Thoracic aorta (tissue), 2 donors: ENCODE measurements around the gene SLC5A10. TPM values are rescaled to one million over a fixed set of nuclear protein-coding genes. Genes with fewer than 3 reads are reported as not detected.

Source experiments
- ATAC-seq: fragments of 150-250 bp; one replicate; pipeline ENCODE4 v1.8.0; 2017; ENCODE audit warnings: low read depth; ENCODE audit not compliant: insufficient number of reproducible peaks, low FRiP score
- DNase-seq: peaks from one replicate; pipeline ENCODE4 v3.0.0-alpha.2; 2020; ENCODE audit warnings: low spot score
- H3K27ac ChIP-seq, 2 donors: fragments of 200-600 bp; sonication (generic); 1 replicate in 1 of 2; 2 replicates in 1 of 2; pipeline ENCODE4 v1.5.1; 2016; ENCODE audit warnings: mild to moderate bottlenecking in 2 of 2, moderate library complexity in 2 of 2
- H3K27me3 ChIP-seq: fragments of 200-600 bp; sonication (generic); replicated peaks from 2 replicates; pipeline ENCODE4 v1.6.0; 2016; ENCODE audit warnings: mild to moderate bottlenecking; ENCODE audit not compliant: insufficient read depth
- H3K36me3 ChIP-seq: fragments of 200-600 bp; sonication (generic); one replicate; pipeline ENCODE4 v1.5.1; 2016
- H3K4me1 ChIP-seq, 2 donors: fragments of 200-600 bp; sonication (generic); 1 replicate in 1 of 2; 2 replicates in 1 of 2; pipeline versions ENCODE4 v1.5.1 to v1.6.0; 2016; ENCODE audit warnings: low read depth in 2 of 2, mild to moderate bottlenecking in 1 of 2; ENCODE audit not compliant: control insufficient read depth in 1 of 2
- H3K4me3 ChIP-seq: fragments of 200-600 bp; sonication (generic); 2 replicates; pipeline ENCODE4 v1.5.1; 2016; ENCODE audit warnings: mild to moderate bottlenecking
- H3K9me3 ChIP-seq: fragments of 200-600 bp; sonication (generic); 2 replicates; pipeline ENCODE4 v1.5.1; 2016
- total RNA-seq, 2 donors: library from RNA; depleted of rRNA; stranded (reverse); fragments of >200 nt; gene quantifications; one replicate each; pipeline versions ENCODE4 v1.1.0 to v1.2.3, GENCODE V29; 2016
- TF ChIP-seq, protein P1 (sequence below): fragments of 200-600 bp; sonication (generic); IDR thresholded peaks from one replicate; pipeline ENCODE4 v1.5.1; 2019; ENCODE audit warnings: antibody characterized with exemption

SLC5A10 gene
- total RNA-seq, 2 donors from 2014 or later: not detected

DNA sequence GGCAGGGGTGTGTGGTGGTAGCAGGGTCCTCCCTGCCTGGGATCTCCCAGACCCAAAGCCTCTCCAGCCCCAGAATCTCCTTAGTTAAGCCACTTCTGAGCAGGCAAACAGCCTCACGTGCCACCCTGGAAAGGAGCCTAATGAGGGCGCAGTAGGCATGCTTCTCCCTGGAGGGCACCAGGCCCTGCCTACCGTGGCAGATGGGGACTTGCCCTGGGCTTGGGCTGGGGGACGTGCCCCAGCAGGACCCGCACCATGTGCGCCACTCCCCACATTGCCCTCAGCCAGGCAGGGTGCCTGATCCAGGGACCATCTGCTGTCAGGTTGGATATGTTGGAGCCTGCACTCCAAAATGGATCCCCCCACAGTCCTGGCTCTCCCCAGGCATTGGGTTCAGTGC, 38.4 kb downstream of the SLC5A10 start:
- Histone ChIP-seq H3K27ac (no peak overlapping the region), H3K4me3 (no peak overlapping the region), H3K36me3 (peaks cover 18% of the 10 kb centered on the region), H3K4me1 (no peaks in the 10 kb centered on the region), H3K9me3 (peaks cover under 1% of the 10 kb centered on the region), H3K27me3 (no peaks in the 10 kb centered on the region)
- DNase-seq (no peak), ATAC-seq (no peak)
- TF ChIP-seq, protein P1, sequence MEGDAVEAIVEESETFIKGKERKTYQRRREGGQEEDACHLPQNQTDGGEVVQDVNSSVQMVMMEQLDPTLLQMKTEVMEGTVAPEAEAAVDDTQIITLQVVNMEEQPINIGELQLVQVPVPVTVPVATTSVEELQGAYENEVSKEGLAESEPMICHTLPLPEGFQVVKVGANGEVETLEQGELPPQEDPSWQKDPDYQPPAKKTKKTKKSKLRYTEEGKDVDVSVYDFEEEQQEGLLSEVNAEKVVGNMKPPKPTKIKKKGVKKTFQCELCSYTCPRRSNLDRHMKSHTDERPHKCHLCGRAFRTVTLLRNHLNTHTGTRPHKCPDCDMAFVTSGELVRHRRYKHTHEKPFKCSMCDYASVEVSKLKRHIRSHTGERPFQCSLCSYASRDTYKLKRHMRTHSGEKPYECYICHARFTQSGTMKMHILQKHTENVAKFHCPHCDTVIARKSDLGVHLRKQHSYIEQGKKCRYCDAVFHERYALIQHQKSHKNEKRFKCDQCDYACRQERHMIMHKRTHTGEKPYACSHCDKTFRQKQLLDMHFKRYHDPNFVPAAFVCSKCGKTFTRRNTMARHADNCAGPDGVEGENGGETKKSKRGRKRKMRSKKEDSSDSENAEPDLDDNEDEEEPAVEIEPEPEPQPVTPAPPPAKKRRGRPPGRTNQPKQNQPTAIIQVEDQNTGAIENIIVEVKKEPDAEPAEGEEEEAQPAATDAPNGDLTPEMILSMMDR: no peak

DNA sequence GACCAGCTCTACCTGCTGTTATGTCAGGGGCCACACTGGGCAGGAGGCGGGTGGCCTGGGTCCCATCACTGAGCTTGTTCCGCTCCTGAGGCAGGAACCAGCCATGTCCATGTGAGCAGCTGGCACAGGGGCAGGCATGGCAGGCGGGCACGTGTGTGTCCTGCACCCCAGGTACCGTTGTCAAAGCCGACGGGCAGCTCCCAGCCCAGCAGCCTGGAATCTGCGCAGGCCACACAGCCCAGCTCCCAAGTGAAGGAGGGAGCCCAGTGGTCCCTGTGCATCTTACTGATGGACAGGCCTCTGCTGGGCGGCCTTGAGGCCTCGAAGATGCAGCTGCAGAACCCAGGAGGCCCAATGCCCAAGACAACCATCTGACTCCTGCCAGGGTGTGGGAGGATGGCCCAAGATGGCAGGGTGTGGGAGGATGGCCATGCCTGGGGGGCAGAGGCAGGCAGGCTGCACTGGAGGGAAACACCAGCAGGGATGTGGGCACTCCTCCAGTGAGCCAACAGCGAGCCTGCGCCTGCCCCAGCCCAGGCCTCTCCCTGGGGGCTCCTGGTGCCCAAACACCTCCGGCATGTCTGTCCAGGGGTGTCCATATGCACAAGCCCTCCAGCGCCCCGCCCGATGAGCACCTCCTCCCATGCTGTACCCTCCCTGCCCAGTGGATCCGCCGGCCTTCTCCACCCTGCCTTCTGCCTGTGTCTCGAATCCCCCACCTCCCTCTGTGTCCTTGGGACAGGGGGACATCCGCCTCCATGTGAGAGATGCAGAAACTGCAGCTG, 39.8 kb downstream of the SLC5A10 start:
- no peak overlapping the region for H3K4me3 ChIP-seq
- ATAC-seq (no peak), DNase-seq (no peak)
- H3K4me1 ChIP-seq: no peaks in the 10 kb centered on the region
- H3K27ac ChIP-seq: no peak overlapping the region
- TF ChIP-seq, protein P1: no peak
- no peaks in the 10 kb centered on the region for H3K27me3 ChIP-seq
- H3K9me3 ChIP-seq: peaks cover 9% of the 10 kb centered on the region
- peaks cover 16% of the 10 kb centered on the region for H3K36me3 ChIP-seq

DNA sequence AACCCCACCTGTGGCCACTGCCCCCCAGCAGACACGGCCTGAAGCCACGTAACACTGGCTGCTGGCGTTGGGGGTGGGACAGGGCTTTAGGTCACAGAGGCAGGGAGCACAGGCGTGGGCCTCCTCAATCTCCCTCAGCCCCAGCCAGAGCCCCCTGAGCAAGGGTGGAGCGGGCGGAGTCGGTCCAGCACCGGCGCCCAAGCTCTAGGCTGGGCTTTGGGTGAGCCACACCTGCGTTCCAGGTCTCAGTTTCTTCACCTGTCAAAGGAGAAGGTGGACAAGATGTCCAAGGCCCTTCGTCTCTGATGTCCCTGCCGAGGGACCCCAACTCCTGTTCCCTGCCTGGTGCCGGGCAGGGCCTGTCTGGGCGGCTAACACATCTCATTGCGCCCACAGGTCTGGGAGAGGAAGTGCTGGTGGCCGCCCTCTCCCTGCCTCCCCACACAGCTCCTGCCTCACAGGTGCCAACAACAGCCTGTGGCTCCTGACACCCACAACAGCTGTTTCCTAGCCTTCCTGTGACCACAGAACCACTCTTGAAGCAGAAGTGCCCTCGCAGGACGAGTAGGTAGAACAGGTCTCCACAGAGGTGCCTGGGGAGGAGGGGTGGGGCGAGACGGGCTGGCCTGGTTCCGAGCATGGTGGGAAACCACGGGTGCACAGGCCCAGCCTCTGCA, 40.6 kb downstream of the SLC5A10 start:
- Histone ChIP-seq H3K27me3 (no peaks in the 10 kb centered on the region), H3K27ac (no peak overlapping the region), H3K9me3 (peaks cover 9% of the 10 kb centered on the region), H3K4me3 (no peak overlapping the region), H3K36me3 (peaks cover 8% of the 10 kb centered on the region), H3K4me1 (no peaks in the 10 kb centered on the region)
- ATAC-seq (no peak), DNase-seq (no peak)
- TF ChIP-seq, protein P1: no peak

DNA sequence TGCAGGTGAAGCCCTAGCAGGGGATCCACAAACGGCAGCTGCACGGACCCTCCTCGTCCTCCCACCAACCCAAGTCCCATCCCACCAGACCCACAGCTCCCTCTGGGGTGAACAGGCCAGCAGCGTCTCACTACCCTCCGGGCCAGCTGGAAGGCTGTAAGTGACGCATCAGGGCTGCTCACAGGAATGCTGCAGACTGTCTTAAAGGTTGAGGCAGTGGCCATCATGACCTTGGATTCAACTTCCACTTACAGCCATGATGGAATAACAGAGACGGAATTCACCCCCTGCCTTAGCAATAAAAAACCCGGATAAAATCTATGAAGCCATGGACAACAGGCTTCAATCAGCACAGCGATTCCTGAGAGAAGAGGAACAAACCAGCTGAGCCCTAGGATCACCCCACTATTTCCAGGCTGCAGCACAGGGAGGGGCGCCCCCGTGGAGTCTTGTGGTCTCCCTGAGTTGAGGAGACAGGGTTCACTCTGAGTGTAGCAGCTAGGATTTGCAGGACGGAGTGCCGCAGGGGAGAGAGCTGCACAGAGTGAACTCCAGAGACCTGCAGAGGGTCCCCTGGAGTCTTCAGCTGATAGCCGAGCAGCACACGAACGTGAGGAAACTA, 42.1 kb downstream of the SLC5A10 start:
- TF ChIP-seq, protein P1: no peak
- Histone ChIP-seq H3K9me3 (peaks cover 9% of the 10 kb centered on the region), H3K36me3 (no peaks in the 10 kb centered on the region), H3K4me3 (no peak overlapping the region), H3K27me3 (no peaks in the 10 kb centered on the region), H3K4me1 (no peaks in the 10 kb centered on the region), H3K27ac (no peak overlapping the region)
- DNase-seq: no peak
- ATAC-seq: no peak

DNA sequence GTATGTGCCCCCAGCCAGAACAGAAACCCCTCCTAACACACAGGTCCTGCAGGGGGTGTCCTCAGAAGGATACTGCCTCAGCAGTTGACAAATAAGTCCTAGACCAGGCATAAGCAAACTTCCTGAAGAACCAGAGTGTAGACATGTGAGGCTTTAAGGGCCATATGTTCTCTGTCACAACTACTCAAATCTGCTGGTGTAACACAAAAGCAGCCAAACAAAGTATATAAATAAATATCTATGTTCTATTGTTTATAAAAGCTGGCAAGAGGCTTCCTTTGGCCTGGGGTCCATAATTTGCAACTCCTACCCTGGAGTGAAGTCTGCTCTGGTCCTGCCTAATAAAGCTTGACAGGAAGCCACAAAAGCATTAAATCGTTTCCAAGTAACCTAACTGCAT, 42.7 kb downstream of the SLC5A10 start:
- DNase-seq (no peak), ATAC-seq (no peak)
- no peaks in the 10 kb centered on the region for H3K36me3 ChIP-seq
- no peaks in the 10 kb centered on the region for H3K27me3 ChIP-seq
- H3K9me3 ChIP-seq: peaks cover 9% of the 10 kb centered on the region
- no peak overlapping the region for H3K4me3 ChIP-seq
- TF ChIP-seq, protein P1: no peak
- H3K4me1 ChIP-seq: no peaks in the 10 kb centered on the region
- no peak overlapping the region for H3K27ac ChIP-seq
